KBM-7 (cell line): Measurements from ENCODE around the gene ANP32B.
A peak's percentile ranks its signal among the peaks of the same experiment; 100 is the strongest.
"Not testable (repeated sequence)": the region's sequence is repeated elsewhere in the genome, so short reads cannot be mapped to it uniquely, and the experiment has no call there.

Source experiments
- DNase-seq: peaks from one replicate; pipeline ENCODE4 v3.0.0-alpha.2; 2015
- in situ Hi-C: fragments of 300-500 bp; cut with MboI; formaldehyde crosslinking; loops from 2 replicates; pipeline ENCODE4 v1.14.3; 2020; ENCODE audit warnings: low sequenced_read_pairs, low pct_unique_long_range_greater_than_20kb, mixed read lengths

ANP32B gene

DNA sequence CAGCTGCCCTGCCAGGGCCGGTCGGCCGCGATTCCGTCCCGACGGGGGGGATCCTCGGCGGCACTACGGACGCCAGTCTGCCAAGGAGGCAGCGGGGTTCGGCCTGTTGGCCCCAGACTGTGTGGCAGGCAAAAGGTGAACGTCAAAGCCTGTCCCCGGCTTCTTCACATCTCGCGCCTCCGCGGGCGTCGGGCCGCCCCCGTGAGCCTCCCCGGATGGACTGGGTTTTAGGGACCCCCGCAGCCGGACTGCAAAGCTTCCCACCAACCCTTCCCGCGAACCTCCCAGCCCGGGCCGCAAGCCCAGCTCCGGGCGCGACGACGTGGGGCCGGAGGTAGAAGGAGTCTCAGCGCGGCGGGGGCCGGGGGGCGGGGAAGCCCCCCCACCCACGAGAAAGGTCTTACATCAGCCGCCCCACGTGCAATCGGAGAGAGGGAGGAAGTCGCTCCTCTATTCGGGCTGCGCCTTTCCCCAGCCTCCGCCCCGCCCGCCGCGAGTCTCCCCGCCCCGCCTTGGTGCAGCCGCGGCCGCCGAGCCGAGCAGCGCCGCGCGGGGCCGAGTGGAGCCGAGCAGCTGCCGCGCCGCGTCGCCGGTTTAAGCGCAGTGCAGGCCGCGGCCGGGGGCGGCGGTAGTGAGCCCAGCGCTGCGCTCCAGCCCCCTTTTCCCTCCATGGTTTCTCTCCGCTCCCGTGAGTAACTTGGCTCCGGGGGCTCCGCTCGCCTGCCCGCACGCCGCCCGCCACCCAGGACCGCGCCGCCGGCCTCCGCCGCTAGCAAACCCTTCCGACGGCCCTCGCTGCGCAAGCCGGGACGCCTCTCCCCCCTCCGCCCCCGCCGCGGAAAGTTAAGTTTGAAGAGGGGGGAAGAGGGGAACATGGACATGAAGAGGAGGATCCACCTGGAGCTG, at the start of gene ANP32B:
Gene ANP32B (plus strand): TSS at position 659 of the 906 bp plus-strand sequence. CDS start 215 bp downstream, at position 874.
- in situ Hi-C loops: no loop called here

GRCh38 chr9:97934321-97935115, 48.6 kb upstream of the ANP32B start:
- DNase-seq: no peak
- in situ Hi-C loops: no loop called here

More for the DNA sequence above, at the start of gene ANP32B:
- peak; percentile 94 for DNase-seq

DNA sequence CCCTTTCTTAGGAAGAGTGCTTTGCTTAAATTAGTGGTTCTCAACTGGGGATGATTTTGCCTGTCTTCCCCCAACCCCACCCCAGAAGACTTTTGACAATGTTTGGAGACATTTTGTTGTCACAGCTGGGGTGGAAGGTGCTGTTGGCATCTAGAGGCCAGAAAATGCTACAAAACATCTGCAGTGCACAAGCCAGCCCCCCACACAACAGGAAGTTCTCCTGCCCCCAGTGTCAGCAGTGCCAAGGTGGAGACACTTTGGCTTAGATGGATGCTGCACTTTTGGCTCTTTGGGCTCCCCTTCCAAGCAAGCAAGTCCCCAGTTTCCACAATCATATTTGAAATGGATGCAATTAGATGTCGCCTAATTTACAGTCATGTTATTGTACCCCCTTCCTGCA, 47.9 kb upstream of the ANP32B start:
- in situ Hi-C loops: no loop called here

DNA sequence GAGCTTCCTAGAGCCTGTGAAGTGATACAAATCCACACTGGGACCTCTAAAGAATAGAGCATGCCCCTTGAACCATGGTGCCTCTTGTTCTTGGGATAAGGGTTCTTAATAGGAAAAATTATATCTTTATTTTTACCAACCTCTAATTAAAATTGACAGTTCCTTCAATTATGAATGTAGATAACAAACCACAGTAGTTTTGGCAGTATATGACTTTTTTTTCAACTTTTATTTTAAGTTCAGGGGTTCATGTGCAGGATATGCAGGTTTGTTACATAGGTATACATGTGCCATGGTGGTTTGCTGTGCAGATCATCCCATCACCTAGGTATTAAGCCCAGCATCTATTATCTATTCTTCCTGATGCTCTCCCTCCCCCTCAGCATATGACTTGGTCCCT, 46.1 kb upstream of the ANP32B start:
- in situ Hi-C loops: no loop called here
- DNase-seq: no peak

More for the DNA sequence above, 47.9 kb upstream of the ANP32B start:
- no peak for DNase-seq

GRCh38 chr9:97938081-97938644, 45.0 kb upstream of the ANP32B start, which contains the start of gene HEMGN:
HEMGN (minus strand) TSS chr9:97938172; CDS start chr9:97938136, 36 bp downstream.
- DNase-seq: peak; percentile 69
- in situ Hi-C loops: no loop called here

DNA sequence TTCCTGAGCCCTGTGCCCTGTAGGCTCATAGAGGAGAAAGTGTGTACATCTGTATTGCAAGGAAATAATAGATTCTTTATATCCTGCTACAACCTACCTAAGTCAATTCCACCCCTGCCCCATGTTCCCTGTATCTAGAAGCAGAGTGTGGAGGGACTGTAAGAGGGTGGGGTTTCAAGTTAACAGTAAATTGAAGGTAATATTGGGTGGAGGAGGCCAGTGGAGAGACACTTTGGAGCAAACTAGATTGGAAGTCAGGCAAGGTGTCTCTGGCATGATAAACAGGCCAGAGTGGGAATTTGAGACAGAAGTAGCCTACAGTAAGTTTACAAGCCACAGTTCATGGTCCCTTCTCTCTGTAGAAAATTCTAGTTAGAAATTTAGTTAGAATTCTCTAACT, 42.9 kb upstream of the ANP32B start:
- in situ Hi-C loops: no loop called here
- DNase-seq: no peak

- in situ Hi-C loops: no loop called here
- no peak for DNase-seq
These were observed 42.4 kb upstream of the ANP32B start for GRCh38 chr9:97940741-97941140.

DNA sequence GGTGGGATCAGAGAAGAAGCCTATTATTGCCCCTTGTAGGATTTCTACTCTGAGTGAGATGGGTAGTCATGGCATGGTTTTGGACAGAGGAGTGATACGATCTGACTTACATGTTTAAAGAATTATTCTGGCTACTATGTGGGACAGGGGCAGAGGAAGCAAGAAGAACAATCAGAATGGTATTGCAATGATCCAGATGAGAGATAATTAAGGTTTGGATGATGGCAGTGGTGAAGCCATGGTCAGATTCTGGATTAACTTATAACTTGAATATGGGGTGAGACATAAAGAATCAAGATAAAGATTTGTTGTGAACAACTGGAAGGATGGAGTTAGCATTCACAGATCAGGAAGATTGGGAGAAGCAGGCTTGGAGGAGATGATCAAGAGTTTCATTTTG, 41.8 kb upstream of the ANP32B start:
- no peak for DNase-seq
- in situ Hi-C loops: no loop called here

GRCh38 chr9:97943308-97943855, 39.8 kb upstream of the ANP32B start:
- no peak for DNase-seq
- in situ Hi-C loops: no loop called here

DNA sequence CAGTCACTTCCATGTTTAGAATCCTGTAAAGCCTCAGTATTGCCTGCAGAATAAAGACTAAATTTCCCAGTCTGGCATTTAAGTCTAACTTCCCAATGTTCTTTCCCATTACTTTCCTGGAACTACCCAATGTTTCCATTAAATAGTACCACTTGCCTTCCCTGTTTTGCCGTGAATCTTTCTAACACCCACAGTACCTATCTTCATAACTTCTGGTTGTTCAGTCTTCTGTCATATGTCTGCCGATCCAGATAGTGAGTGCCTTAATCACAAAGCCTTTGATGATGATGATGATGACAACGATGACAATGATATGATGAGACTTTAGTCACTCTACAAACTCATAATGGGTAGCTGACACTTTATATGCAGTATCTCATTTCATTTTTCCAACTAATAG, 38.5 kb upstream of the ANP32B start:
- no peak for DNase-seq
- in situ Hi-C loops: no loop called here

GRCh38 chr9:97945470-97945869, 37.7 kb upstream of the ANP32B start:
- in situ Hi-C loops, DNase-seq: not testable (repeated sequence)

- in situ Hi-C loops, DNase-seq: not testable (repeated sequence)
These were observed 36.0 kb upstream of the ANP32B start for GRCh38 chr9:97947094-97947493.

DNA sequence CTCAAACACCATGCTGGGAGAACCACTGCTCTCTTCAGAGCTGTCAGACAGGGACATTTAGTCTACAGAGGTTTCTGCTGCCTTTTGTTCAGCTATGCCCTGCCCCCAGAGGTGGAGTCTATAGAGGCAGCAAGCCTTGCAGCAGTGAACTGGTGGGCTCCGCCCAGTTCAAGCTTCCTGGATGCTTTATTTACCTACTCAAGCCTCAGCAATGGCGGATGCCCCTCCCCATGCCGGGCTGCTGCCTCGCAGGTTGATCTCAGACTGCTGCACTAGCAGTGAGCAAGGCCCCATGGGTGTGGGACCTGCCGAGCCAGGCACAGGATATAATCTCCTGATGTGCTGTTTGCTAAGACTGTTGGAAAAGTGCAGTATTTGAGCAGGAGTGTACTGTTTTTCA, 32.3 kb upstream of the ANP32B start:
- DNase-seq, in situ Hi-C loops: not testable (repeated sequence)

DNA sequence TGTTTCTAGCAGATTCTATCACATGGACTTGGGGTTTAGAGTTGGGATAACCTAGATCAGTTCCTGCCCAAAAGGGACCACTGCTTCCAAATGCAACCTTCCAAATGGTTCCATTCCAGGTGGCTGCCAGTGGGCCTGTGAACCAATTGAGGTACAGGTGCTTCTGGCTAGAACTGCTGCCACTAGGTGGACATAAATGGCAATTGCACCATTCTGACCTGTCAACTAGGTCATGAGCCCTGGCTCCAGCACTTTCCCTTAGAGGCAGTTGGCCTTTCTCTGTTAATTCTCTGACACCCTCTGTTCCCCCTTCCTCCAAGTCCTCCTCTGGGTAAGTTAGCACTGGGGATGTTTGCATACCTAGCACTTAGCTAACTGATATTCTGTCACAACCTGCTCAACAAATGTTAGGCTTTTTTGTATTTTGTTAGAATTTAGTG, 28.6 kb upstream of the ANP32B start:
- in situ Hi-C loops: no loop called here
- DNase-seq: peak; percentile 53

GRCh38 chr9:97956331-97956730, 26.8 kb upstream of the ANP32B start:
- no peak for DNase-seq
- in situ Hi-C loops: no loop called here

- in situ Hi-C loops: no loop called here
- no peak for DNase-seq
These were observed 24.2 kb upstream of the ANP32B start for GRCh38 chr9:97958812-97959511.

DNA sequence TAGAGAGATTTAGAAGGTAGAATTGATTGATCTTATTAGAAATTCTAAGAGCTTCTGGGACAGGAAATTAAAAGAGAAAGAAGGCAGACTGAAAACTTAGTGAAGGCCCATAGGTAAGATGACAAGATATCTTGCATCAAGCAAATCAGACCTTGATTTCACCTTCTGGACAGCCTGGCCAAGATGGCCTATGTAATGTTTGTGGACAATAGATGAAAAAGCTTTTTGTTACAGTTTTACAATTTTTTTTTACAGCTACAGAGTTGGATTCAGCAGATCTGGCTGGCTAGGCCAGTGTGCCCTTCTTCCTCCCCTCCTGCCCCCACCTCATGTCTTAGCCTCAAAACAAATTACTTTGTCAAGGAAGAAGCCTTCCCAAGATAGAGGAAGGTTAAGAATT, 23.6 kb upstream of the ANP32B start:
- in situ Hi-C loops: no loop called here
- DNase-seq: no peak

GRCh38 chr9:97960678-97961328, 22.3 kb upstream of the ANP32B start:
- DNase-seq, in situ Hi-C loops: not testable (repeated sequence)
